IPS-18a (cell line): ENCODE data around the gene KLF13.

Experiments used
- H3K27ac ChIP-seq: one replicate; pipeline ENCODE4 v1.5.1; 2013; ENCODE audit warnings: low read length
- H3K27me3 ChIP-seq: one replicate; pipeline ENCODE4 v1.6.1; 2013; ENCODE audit warnings: mild to moderate bottlenecking, low read length; ENCODE audit not compliant: control insufficient read depth, insufficient read depth
- H3K36me3 ChIP-seq: one replicate; pipeline ENCODE4 v1.6.1; 2013; ENCODE audit warnings: low read depth, low read length; ENCODE audit not compliant: control insufficient read depth
- H3K4me1 ChIP-seq: one replicate; pipeline ENCODE4 v1.6.1; 2013; ENCODE audit warnings: low read depth, low read length; ENCODE audit not compliant: control insufficient read depth
- H3K4me3 ChIP-seq: one replicate; pipeline ENCODE4 v1.5.1; 2013; ENCODE audit warnings: low read length
- H3K9ac ChIP-seq: one replicate; pipeline ENCODE4 v1.6.1; 2013; ENCODE audit warnings: mild to moderate bottlenecking, low read length, moderate library complexity
- H3K9me3 ChIP-seq: one replicate; pipeline ENCODE4 v1.6.1; 2013; ENCODE audit warnings: low read depth, low read length; ENCODE audit not compliant: control insufficient read depth

Gene KLF13

DNA sequence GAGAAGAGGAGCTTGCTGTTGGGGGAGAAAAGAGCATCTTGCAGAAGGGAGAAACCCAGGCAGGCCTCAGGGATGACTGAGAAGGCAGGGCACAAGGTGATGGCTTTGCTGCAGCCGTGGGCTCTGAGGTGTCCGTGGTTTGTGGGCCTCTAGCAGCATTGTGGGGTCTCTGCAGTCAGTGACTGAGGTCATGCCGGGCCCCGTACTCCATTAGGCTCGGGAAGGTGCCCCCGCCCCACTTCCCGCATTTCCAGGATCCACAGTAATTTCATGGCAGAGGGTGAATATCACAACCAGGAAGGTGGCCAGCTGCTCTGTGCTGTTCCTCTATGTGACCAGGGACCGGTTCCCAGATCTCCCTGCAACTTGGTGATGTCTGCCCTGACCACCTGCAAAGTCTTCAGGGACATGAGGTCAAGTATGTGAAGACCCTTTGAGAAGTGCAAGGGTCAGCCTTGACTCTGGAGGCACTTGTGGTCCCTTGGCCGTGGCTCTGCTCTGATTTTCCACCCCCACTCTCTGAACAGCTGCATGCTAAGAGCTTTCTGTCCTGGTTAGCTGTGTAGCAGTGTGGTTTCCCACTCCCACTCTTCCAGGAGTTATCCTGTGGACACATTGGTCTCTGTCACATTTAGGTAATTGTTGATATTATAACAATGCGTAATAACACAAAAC is 3.6 kb downstream of the KLF13 start:
- peaks cover 9% of the 10 kb centered on the region for H3K4me1 ChIP-seq
- H3K4me3 ChIP-seq: no peak overlapping the region
- peaks cover 2% of the 10 kb centered on the region for H3K27me3 ChIP-seq
- H3K9me3 ChIP-seq: no peaks in the 10 kb centered on the region
- no peak overlapping the region for H3K9ac ChIP-seq
- H3K27ac ChIP-seq: no peak overlapping the region
- H3K36me3 ChIP-seq: no peaks in the 10 kb centered on the region

DNA sequence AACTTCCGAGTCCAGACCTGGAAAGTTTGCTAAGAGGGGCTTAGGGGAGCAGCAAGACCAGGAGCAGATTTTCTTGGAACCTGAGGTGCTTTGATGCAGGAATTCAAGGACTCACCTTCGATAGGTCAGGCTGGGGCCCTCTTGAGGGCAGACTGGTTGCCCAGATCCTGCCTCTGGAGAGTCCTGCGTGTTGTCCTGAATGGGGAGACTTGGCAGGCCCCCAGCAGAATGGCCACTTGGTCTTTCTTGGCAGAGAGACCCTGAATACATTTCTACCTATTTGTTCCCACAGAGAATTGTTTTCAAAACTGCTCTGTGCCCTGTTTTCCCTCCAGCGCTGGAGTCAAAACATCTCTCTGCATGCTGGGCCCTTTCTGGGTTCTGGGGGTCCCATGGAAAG is 4.2 kb downstream of the KLF13 start:
- H3K36me3 ChIP-seq: no peaks in the 10 kb centered on the region
- H3K9ac ChIP-seq: no peak overlapping the region
- H3K4me1 ChIP-seq: peaks cover 9% of the 10 kb centered on the region
- no peaks in the 10 kb centered on the region for H3K9me3 ChIP-seq
- H3K27me3 ChIP-seq: no peaks in the 10 kb centered on the region
- H3K27ac ChIP-seq: no peak overlapping the region
- H3K4me3 ChIP-seq: no peak overlapping the region

DNA sequence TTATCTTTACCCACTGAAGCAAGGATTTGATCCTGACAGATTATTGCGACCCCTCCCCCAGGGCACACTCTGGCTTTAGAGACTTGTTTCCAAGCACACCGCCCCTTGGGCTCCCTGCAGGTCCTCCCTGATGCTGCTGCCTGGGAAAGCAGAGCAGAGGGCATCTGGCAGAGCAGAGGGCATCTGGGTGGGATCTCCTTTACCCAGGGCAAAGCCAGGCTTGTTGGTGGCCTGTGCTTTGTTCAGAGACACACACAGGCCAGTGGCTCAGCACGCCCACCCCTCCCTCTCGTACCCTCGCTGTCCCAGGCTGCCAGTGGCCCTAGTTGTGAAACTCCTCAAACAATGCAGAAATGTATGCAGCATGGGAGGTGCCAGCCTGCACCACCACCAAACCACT is 4.8 kb downstream of the KLF13 start:
- no peaks in the 10 kb centered on the region for H3K36me3 ChIP-seq
- no peak overlapping the region for H3K27ac ChIP-seq
- H3K9ac ChIP-seq: no peak overlapping the region
- no peaks in the 10 kb centered on the region for H3K27me3 ChIP-seq
- peaks cover 13% of the 10 kb centered on the region for H3K4me1 ChIP-seq
- H3K9me3 ChIP-seq: no peaks in the 10 kb centered on the region
- H3K4me3 ChIP-seq: no peak overlapping the region

DNA sequence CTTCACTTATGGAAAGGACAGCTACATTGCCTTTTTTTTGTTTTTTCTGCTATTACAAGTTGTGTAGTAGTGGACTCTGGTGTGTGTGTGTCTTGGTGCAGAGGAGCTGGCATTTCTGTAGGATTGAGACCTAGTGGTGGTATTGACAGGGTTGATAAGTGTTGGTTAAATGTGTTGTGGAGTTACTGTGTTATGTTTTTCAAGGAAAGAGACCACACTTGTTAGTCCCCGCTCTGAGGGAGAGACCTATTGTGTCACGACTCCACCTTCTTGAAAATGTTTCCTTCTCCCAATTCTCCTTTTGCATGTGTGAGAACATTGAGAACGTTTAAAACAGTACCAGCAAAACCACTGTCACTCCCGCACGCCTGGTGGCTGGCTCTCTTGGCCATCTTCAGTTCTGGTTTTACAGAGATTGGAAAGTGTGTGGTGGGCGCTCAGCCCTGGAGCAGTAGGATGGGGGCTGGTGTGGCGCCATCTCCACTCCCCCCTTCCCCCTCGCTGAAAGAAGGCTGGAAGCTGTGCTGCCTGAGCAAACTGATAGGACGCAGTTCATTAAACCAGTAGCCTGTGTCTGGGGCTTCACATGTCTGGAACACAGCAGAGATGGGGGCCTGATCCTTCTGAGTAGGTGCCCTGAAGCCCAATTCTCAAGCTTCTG is 5.5 kb downstream of the KLF13 start:
- Histone ChIP-seq H3K9ac (no peak overlapping the region), H3K27ac (no peak overlapping the region), H3K36me3 (no peaks in the 10 kb centered on the region), H3K4me3 (no peak overlapping the region), H3K9me3 (no peaks in the 10 kb centered on the region), H3K4me1 (peaks cover 17% of the 10 kb centered on the region), H3K27me3 (no peaks in the 10 kb centered on the region)

DNA sequence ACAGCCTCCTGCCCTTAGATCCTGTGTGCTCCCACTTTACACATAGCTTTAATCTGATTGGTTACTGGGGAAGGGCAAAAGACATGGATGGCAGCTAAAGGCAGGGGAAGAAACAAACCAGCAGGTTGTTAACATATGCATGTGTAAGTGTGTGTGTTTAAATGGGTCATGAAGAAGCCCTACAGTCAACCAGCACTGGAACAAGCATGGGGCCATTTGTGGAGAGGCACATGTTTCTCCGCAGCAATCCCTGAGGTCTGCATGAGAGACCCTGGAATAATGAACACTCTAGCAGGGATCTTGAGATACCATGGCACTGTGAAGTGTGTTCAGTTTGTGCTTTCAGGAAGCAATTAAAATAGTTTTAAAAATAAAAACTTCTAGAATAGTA is 6.0 kb downstream of the KLF13 start:
- no peak overlapping the region for H3K4me3 ChIP-seq
- peaks cover 17% of the 10 kb centered on the region for H3K4me1 ChIP-seq
- H3K9me3 ChIP-seq: no peaks in the 10 kb centered on the region
- H3K27ac ChIP-seq: no peak overlapping the region
- no peak overlapping the region for H3K9ac ChIP-seq
- no peaks in the 10 kb centered on the region for H3K27me3 ChIP-seq
- H3K36me3 ChIP-seq: no peaks in the 10 kb centered on the region

DNA sequence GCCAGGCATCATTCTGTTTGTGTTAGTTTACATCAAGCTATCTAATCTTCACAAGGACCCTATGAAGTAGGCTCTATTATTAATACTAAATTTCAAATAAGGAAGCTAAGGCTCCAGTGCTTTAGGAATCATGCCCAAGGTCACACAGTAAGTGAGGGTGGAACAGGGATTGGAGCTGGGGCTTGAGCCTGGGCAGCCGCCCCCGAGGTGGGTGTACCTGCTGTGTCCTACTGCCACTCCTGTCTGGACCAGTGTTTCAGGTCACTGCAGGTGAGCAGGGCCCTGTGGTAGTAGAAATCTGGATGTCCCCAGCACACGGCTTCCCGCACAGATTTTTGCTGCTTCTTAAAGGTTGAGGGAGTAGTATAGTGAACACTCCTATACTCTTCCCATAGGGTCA is 6.5 kb downstream of the KLF13 start:
- Histone ChIP-seq H3K4me1 (peaks cover 17% of the 10 kb centered on the region), H3K27me3 (no peaks in the 10 kb centered on the region), H3K36me3 (no peaks in the 10 kb centered on the region), H3K4me3 (no peak overlapping the region), H3K9ac (no peak overlapping the region), H3K27ac (no peak overlapping the region), H3K9me3 (no peaks in the 10 kb centered on the region)

DNA sequence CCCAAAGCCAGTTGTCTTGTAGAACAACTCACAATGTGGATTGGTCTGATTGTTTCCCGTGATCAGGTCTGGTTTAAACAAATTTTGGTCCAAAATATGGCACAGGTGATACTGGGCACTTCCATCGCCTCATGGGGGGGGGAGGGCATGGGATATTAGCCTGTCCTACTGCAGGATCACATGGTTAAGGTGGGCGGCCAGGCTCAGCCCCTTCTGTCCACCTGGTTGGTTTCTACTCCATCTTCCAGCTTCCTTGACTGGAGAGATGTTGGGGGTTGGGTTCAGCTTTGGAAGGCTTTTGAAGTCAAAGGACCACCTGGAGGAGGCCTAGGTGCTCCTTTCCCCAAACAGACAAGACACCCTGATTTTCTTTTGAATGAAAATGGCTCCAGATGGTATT is 7.2 kb downstream of the KLF13 start:
- Histone ChIP-seq H3K4me1 (peaks cover 17% of the 10 kb centered on the region), H3K27me3 (no peaks in the 10 kb centered on the region), H3K36me3 (no peaks in the 10 kb centered on the region), H3K4me3 (no peak overlapping the region), H3K9me3 (no peaks in the 10 kb centered on the region), H3K9ac (no peak overlapping the region), H3K27ac (no peak overlapping the region)

DNA sequence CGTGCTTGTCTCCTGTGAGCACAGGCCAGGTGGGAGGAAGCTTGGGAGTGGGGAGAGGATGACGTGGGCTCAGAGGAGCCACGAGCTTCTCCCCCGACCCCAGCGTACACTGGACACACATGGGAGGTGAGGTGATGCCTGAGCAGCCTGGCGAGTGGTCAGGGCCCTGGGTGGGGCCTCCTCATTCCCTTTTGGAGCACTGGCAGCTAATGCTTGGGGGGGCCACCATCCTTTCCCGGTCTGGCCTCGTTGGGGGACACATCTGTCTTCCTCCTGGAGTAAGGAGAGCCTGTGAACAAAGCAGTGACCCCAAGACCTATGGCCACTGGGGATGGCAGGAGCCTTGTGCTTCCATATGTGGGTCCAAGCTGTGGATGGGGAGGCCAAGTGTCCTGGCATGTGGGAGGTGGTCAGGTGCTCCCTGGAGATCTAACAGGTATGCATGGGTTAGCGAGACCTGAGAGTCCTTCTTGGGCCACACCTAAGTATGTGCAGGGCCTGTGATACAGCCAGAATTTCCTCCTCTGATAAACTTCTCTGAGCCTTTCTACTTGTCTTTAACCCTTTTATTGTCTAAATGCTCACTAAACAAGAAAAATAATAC is 9.5 kb downstream of the KLF13 start:
- H3K9me3 ChIP-seq: no peaks in the 10 kb centered on the region
- H3K27ac ChIP-seq: no peak overlapping the region
- H3K4me3 ChIP-seq: no peak overlapping the region
- peaks cover 17% of the 10 kb centered on the region for H3K4me1 ChIP-seq
- no peaks in the 10 kb centered on the region for H3K36me3 ChIP-seq
- H3K27me3 ChIP-seq: no peaks in the 10 kb centered on the region
- no peak overlapping the region for H3K9ac ChIP-seq

DNA sequence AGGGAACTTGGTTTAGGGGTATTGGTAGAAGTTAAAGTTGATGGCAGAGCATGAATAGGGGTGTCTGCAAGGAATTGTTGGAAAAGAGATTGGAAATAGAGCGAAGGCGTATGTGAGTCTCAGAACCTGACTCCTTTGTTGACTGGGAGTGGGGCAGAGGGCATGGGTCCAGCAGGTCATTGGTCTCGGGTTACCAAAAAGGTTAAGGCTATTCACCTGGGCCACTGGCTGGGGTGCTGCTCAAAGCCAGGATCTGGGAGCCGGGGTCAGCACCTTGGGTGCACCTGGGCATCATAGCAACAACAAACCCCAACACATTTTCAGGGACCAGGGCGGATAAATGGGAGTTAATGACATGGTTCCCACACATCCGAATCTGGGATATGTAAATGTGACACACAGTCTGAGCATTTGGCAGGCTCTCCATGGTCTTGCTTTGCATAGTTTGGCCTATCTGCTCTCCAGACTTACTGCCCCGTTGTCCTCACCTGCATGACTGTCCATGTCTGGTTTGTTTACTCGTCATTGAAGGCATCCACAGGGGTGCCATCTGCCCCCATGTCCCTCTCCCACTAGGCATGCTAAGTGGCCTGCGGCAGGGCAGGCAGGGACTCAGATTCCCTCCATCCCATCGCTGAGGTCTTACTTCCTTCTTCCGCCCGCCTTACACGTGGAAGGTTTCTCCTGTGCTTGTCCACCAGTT is 10.1 kb downstream of the KLF13 start:
- Histone ChIP-seq H3K9ac (no peak overlapping the region), H3K9me3 (no peaks in the 10 kb centered on the region), H3K4me3 (no peak overlapping the region), H3K4me1 (peaks cover 17% of the 10 kb centered on the region), H3K27ac (no peak overlapping the region), H3K36me3 (no peaks in the 10 kb centered on the region), H3K27me3 (no peaks in the 10 kb centered on the region)

DNA sequence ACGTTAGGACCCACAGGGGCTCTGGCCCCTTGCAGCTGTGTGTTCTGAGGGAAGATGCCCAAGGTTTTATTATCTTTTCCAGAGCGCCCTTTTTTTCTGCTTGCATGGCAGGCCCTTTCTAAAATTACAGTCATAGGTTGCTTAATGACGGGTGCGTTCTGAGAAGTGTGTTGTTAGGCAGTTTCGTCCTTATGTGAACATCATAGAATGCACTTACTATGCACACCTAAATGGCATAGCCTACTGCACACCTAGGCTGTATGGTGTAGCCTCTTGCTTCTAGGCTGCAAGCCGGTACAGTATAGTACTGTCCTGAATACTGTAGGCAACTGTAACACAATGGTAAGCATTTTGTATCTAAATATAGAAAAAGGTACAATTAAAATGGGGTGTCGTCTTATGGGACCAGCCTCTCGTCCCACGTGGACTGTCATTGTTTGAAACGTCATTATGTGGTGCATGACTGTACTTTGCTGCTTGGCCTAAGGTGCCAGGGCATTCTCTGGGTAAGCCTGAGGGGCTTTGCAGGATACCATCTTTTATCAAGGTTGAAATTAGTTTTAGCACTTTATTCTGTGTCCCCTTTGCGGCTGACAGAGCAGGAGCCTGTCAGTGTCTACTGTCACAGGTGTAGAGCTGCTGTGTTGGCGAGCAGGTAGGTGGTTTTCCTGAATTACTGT is 10.9 kb downstream of the KLF13 start:
- peaks cover 14% of the 10 kb centered on the region for H3K4me1 ChIP-seq

DNA sequence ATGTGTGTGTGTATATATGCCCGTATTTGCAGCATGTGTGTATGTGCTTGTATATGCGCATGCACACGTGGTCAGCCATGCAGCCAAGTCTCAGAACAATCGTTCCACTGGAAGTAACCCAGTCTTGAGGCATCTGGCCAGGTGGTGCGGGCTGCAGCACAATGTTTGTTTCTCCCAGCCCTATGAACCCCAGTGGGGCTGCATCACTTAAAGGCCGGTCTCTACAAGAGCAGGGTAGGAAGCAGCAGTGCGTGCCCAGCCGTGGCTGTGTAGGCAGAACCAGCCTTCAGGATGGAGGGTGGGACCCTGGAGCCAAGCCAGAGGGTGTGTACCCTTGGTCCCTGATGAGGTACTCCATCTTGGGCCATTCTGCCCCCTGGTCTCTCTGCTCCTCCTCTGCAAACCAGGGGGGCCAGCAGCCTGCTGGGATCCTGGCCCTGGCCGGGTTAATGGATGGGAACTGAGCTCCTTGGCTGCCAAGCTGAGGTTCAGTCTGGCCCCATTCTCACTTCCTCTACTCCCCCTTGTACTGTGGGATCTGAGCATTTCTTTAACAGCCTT is 11.8 kb downstream of the KLF13 start:
- no peak overlapping the region for H3K9ac ChIP-seq

More for the DNA sequence above, 10.9 kb downstream of the KLF13 start:
- Histone ChIP-seq H3K27ac (no peak overlapping the region), H3K9me3 (no peaks in the 10 kb centered on the region), H3K9ac (no peak overlapping the region), H3K4me3 (no peak overlapping the region), H3K36me3 (no peaks in the 10 kb centered on the region), H3K27me3 (no peaks in the 10 kb centered on the region)

More for the DNA sequence above, 11.8 kb downstream of the KLF13 start:
- H3K27ac ChIP-seq: no peak overlapping the region
- no peaks in the 10 kb centered on the region for H3K9me3 ChIP-seq
- no peaks in the 10 kb centered on the region for H3K36me3 ChIP-seq
- H3K4me1 ChIP-seq: peaks cover 8% of the 10 kb centered on the region
- H3K27me3 ChIP-seq: no peaks in the 10 kb centered on the region
- H3K4me3 ChIP-seq: no peak overlapping the region
